ENCODE measurements around the gene ADCY7. TPM values are rescaled to one million over a fixed set of nuclear protein-coding genes. Genes with fewer than 3 reads are reported as not detected.
A peak's percentile ranks its signal among the peaks of the same experiment; 100 is the strongest.

The ADCY7 gene
- total RNA-seq, 1 donor from 2014 or later, result 5.1 TPM

DNA sequence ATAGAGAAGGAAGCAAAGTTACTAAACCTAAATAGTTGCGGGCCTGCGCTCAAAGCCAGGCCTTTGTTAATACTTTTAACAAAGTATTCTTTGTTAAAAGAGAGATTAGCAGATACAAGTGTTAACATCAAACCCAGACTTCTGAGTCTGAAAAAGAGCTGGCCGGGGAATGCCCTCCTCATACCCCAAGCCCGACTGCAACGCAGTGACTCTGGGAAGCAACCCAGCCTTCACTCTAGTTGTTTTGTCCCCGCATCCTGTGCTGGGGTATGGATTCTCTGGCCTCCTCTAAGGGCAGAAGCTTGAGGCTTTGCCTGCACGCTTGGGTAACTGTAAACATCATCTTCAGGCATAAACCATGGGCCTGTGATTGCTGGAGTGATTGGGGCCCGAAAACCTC, 48.3 kb downstream of the ADCY7 start:
- no peak for DNase-seq

DNA sequence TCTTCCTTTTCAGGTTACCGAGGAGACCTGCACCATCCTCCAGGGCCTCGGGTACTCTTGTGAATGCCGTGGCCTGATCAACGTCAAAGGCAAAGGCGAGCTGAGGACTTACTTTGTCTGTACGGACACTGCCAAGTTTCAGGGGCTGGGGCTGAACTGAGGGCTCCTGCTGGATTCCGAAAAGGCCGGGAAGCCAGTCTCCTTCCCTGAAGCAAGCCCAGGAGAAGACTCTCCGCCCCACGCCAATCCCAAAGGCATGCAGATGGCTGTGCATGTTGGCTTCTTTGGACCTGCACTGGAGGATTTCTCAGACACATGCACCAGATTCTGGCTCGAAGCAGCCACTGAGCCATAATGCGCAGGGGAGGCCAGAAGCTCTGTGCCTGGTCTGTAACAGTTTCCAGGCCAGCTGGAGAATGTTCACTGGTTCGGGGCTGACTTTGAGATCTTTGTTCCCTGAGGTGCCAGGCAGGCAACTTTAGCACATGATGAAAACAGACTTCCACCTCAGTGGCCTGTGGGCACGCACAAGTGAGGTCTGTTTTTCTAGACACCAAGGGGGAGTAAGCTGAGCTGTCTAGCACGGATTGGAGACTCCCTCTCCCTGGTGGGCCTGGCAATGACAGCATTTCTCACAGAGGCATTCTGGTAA, 49.1 kb downstream of the ADCY7 start:
- no peak for DNase-seq

DNA sequence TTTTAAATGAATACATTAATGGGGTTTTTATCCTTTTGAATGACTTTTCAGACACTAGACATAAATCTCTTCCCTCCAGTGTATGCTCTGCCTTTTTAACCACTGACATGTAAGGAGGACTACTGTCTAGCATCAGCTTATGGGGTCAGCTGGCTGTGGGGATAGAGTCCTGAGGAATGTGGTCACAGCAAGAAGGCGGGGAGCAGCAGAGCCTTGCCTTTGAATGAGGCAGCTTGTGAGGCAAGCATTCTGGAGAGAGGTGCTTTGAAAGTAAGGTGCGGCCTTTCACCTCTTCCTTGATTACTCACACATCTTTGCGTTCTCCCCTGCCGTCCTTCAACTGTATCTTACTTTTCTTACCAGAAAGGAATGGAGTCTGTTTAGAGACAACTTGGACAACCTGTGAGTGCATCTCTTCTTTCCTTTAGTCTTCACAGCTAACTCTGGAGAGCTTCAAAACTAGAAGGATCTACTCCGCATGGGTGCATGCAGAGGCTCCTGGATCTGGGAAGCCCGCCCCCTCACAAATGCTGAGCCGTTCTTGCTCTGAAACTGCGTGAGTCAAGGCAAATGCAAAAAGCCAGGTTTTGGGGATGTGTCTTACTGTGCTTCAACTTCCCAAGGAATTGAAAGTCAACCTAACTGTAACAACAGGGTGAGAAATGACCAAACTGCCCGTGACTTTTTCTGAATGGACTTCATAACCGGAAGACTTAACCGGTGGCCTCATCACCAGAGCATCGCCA, 49.9 kb downstream of the ADCY7 start:
- DNase-seq, result no peak

DNA sequence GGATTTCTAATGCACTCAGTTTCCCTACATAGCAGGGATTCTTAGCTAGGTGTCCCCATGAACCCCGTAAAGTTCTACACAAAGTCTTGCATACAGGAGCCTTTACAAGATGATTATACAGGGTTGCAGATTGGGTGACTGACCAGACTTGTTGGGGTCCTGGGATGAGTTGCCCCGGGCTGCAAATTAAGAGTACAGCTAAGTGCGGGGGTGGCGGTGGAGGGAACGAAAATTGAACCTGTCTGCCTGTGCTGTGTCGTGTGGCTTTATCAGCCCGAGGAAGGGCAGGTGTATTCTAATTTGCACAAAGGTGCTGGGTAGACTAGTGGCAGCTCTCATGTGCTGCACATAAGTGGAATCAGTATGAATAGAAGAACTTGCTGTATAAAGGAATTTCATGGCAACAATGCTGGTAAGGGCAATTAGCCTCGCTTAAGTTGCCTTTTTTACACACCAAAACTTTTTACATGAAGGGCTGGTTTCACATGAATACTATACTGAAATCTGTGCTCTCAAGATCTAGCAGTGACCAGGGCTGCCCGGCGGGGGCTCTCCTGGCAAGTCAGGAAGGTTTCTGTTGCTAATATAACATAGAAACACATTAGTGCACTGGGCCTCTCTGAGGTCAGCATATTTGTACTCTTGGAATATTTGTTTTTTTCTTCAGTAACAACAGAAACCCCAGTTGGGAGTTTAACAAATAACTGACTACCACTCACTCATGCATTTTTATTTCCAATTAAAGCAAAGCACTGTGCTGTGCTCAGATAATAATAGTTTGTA, 50.7 kb downstream of the ADCY7 start:
- no peak for DNase-seq

DNA sequence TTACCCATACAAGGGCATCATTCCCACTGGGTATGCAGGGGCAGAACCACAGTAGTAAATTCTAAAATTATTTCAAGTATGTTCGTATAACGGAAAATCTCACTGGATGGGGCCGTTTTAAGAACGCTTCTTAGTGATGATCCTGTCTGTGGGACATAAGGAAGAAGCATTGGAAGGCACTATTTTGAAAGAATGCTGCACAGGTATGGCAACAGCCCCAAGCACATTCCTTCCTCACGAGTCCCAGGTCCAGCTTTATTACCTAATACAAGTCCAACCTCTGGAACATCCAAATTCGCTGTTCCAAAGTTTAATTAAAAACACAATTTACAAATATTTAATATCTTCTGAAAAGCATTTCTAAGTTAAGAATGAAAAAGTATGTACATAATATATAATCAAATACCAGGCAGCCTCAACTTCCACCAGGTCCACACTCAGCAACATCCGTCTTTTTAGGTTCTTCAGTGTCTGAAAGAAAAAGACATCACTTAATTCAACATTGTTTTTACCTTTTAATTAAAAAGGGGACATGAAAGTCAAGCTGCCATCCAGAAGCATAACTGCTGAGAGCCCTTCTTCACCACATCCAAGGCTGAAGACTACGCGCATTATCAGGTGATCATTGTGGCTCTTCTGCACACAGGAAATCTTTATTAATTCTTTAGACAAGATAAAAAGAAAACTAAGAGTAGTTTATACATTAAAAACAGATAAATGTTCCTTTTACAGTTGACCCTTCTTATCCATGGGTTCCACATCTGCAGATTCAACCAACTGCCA, 52.6 kb downstream of the ADCY7 start:
- no peak for DNase-seq

DNA sequence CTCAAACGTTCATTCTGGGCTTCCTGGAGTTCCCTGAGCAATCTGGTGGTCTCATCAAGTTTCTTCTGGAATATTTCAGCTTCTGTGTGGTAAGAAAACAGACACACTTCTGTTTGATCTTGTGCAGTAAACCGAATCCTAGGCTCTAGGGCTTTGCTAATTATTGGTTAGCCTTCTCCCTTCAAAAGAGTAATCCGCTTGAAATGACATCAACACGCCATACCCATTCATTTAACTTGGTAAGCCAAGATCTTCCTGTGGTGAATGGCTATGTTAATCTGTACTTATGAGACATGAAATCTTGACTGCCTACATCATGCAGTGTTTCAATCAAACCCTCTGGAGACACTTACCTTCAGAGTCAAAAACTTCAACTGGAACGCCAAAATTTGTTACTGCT, 54.0 kb downstream of the ADCY7 start:
- no peak for DNase-seq

DNA sequence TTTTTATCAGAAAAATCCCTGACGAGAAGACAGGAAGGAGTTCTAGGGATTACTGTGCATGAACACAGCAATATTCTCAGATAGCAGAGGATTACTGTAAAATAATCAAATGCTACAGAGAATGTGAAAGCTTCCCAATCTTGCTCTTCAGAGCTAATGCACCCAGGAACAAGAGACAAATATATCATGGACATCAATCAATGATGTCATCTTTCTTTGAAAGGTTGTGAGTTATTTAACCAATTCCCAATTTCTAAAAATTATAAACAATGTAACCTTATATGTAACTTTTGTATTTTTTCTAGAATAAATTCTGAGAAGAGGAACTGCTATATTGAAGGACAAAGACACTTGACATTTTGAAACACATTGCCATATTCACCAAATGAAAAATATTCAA, 56.0 kb downstream of the ADCY7 start:
- DNase-seq, result no peak

DNA sequence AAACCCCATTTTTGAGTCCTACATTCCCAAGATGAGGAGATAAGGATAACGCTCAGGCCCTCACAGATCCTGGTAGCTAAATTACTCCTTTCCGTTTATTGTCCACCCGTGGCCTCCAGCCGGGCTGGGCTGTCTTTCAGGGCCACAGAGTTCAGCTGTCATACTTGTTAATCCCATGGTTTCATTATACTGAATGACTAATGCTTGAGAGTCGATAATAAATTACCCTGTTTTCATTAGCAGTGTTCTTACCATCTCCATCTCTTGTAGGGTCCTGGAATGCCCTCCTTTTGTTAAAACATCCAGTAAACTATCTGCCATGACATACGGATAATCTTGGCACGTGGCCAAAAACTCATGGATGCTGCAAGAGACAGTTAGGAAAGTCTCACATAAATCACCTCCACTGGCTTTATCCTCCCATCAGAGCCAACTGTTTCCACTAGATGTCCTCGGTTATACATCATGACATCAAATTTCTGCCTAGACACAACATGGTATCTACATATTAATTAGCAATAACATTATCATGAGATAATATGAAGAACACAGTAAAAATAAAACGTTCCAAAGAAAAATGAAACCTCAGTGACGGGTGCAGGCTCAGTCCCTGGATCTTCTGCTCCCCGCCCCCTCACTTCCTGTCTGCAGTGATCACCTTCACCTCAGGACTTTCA, 57.1 kb downstream of the ADCY7 start:
- peak; percentile 39 for DNase-seq

DNA sequence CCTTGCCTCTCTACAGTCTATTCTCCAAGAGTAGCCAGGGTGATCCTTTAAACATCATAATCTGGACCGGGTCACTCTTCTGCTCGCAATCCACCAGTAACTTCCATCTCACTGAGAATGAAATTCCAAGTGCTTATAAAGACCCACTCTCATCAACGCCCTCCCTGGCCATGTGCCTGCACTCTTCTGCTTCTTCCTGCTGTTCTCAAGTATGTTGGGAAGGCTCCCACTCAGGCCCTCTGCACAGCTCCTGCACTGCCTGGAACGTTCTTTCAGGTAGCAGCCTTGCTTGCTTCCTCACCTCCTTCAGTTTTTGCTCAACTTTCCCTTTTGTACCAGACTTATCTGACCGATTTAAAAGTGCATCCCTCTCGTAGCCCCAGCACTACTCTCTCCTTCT, 58.0 kb downstream of the ADCY7 start:
- no peak for DNase-seq

DNA sequence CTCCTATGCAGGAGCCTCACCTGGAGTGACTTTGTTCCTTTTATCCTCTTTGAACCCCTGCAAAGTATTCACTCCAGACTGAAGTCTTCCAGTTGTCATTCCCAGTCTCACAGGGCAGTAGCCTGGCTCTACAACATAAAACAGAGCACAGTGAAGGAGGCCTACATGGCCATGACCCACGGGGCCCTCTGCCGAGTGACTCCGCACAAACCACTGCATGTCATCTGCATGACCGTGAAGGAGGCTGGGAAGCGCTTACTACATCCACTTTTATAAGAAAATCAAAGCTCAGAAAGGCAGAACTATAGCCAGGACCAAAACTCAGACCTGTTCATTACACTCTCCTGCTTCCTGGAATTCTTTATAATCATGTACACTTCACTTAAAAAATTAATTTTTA, 59.9 kb downstream of the ADCY7 start:
- DNase-seq, result no peak

DNA sequence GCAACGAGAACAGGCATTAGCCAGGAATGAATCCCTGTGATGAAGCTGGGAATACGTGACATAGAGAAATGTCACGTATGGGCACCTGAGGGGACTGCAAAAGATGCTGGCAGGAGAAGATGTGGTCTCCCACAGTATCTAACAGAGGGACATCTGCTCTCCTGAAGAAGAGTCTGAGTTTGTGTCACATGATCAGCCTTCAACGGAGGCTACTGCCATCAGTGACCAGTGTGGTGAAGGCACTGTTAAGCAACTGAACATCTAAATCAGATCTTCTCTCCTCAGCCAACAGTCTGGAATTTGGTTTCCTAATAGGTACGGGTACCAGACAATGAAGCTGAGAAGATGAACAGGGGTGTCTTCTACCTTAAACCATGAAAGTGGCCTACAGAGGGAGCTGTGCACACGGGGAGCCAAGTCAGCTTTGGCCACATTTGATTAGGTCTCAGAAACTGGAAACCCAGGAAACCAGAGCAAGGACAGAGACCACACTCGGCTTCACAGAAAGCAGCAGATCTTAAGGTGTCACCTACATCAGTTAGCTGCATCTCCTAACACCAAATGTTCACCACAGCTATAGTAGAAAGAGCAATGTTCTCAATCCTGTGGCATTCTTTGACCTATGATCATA, 60.6 kb downstream of the ADCY7 start:
- peak; percentile 44 for DNase-seq

DNA sequence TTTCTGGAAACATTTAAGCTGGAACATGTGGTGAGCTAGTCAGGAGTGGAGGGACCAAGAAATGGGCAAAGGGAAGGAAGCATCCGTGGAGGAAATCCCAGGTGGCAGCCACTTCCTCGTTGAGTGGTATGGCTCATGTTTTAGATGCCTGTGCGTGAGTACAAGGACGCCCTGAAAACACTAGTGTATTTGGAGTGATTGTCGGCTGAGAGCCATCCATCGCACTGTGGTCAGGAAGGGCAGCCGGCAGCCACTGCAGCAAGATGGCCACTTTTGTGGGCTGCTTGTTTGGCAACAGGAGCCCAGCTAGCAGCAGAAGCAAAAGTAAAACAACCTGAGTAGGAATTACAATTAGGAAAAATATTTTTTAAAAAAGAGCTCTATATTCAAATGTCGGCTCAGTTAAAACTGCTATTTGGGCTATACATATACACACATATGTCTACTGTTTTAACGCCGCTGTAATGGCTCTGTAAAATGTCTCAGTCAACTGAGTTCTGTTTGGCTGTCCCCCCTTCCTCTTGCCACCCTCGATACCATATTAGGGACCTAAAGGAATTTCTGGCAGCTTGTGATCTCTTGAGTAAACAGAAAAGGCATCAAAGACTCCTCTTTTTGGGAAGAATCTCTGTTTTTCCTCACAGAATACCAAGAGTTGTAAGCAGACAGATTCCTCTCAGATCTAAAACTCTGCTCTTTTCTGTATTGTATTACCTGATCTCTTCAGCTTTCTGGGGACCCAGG, 63.3 kb downstream of the ADCY7 start:
- DNase-seq, result peak; percentile 22

DNA sequence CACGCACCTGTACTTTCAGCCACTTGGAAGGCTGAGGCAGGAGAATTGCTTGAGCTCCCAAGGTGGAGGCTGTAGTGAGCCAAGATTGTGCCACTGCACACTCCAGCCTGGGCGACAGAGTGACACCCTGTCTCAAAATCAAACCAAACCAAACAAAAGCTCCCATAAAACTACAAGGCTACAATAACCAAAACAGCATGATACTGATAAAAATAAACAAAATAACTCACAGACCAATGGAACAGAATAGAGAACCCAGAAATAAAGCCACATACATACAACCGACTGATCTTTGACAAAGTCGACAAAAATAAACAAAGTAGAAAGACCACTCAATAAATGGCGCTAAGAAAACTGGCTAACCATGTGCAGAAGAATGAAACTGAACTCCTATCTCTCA, 65.2 kb downstream of the ADCY7 start:
- DNase-seq, result no peak

DNA sequence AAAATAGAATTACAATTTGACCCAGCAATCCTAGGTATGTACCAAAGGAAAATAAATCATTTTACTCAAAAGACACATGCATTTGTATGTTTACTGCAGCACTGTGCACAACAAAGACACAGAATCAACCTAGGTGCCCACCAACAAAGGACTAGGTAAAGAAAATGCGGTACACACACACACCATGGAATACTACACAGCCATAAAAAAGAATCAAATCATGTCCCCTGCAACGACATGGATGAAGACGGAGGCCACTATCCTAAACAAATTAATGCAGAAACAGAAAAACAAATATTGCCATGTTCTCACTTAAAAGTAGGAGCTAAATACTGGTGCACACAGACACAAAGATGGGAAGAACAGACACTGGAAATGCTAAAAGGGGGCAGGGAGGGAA, 66.2 kb downstream of the ADCY7 start:
- no peak for DNase-seq

DNA sequence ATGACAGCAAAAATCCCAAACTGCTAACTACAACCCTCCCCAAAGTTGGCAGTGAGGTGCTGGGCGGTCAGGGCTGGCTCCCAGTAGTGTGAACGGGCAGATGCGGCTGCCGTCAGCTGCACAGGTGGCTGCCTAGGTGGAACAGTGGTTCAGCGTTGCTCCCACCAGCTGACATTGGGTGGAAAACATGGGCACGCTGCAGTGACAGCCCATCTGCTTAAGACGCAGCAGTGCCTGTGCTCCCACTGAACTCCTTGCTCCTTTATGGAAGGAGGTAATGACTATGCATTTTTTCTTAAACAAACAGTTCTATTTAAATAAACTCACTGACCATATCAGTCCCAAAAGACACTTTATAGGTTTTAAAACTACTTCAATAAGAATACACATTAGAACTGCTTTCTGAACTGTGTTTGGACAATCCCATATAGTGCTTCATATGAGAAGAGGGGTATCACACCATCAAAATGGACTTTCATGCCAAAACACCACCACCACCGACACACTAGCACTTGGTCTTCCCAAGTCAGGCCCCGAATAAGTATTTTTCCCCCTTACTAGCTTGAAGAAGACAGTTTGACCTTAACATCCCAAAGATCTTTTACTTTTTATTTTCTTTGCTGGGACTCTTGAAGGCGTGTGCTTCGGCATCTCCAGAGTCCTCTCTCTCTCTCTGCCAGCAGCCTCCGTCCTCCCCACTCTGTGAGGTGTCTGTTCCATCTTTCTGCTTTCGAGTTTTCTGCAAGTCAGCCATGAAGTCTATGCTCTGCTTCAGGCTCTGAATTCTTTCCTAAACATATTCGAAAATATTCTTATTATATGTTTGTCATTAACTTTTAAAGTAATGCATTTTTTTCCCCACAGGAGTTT, 68.0 kb downstream of the ADCY7 start:
- no peak for DNase-seq

DNA sequence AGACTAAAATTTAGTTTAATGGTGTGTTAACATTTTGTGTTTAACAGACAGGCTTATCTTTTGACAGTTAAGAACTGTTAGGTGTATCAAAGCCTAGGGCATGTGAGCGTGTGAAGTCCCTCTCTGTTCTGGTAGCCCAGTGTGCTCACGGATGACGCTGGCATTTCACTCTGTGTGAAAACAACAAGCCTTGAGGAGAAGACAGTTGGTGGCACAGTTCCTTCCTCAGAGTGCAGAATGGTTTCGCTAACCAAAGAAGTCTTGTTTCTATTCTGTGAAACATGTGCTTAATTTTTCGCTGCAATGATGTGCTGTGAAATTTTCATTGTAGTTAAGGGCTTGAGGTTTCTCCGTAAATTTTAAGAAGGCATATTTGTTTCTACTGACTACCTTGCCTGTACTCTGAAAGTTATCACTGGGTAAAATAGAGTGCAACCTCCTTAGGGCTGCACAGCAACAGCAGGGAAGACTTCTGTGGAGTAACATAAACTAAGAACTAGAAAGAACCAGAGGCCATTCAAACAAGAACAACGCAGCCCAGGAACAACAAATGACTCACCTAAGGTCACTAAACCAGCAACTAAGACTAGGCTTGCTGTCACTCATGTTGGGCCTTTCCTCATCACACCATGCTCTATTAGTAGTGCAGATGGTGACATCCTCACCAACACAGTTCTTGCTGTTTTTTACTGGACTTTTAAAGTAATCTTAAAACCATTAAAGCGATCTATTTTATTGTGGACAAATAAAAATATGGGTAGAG, 69.0 kb downstream of the ADCY7 start:
- no peak for DNase-seq

DNA sequence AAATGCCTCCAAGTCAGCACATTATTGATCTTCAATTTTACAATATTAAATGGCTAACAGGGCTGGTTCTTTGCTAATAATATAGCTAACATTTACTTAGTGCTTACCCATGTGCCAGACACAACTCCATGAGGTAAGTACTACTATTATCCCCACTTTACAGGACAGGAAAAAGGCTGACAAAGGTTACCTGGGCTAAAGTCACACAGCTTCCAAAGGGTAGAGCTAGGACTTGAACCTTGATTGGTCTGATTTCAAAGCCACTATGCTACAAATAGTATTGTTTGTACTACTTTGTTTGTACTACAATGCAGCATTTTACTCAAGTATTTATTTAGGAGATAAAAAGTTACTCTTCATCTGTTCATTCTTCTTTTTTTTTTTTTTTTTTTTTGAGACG, 70.5 kb downstream of the ADCY7 start:
- no peak for DNase-seq

DNA sequence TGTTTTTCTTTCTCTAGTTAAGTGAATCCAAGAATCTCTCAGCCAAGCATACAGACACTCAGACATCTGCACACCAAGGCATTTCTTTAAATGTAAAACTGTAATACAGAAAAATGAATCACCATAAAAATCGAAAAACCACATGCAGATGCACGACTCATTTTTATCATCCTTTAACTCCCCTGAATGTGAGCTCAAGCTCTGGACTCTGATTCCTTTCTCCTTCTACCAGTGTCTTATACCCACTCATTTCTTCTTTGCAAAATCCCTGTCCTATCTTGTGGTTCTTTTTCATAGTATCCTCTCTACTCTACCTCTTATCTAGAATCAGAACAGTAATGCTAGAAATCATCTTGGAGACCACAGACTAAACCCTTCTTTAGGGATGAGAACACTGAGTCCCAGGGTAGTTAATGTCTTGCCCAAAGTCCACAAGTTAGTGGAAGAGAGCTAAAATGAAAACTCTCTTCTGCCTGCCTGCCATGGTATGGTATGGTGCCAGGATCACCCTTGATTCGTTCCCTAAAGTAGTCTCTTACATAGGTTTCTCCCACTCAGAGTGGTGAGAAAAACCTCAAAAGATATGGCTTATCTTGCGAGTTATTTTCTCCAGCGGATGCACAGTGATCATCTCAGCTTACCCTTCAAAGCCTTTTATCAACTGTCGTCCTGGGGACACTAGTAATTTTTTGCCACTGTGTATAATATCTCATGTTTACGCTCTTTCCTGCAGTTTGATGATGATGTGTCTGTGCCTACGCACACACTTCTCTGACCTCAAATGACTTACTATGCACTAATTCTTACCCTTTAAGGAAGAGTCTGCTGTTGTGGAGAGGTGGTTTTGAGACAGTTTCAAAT, 72.2 kb downstream of the ADCY7 start:
- no peak for DNase-seq

All from dermis blood vessel endothelial cell (primary cell).